A549 (cell line): ENCODE results near the gene MFN2. TPM values are rescaled to one million over a fixed set of nuclear protein-coding genes. Genes with fewer than 3 reads are reported as not detected.
"Not testable (repeated sequence)": the region's sequence is repeated elsewhere in the genome, so short reads cannot be mapped to it uniquely, and the experiment has no call there.

ENCODE experiments used
- ATAC-seq, 2 experiments: fragments of 200-7000 bp in 1 of 2; fragments of >200 bp in 1 of 2; cut with Nextera tagmentation in 1 of 2; cut with Tn5 transposase in 1 of 2; 3 replicates each; pipeline versions ENCODE4 v1.8.0 to v1.9.1; 2018 to 2020; ENCODE audit warnings: mild to moderate bottlenecking in 1 of 2, moderate library complexity in 1 of 2
- CTCF ChIA-PET: fragments of 300-600 bp; sonication (Branson Sonifier 250); formaldehyde crosslinking; extraction: SDS; loops from one replicate; lab custom pipeline; 2021; ENCODE audit warnings: antibody characterized with exemption, inconsistent platforms; lab: Yijun Ruan, JAX
- POLR2A ChIA-PET: fragments of 350-600 bp; formaldehyde crosslinking; extraction: SDS; loops from one replicate; lab custom pipeline; 2021; ENCODE audit warnings: antibody characterized with exemption, inconsistent platforms; lab: Yijun Ruan, JAX
- DNase-seq, 2 experiments: peaks; one replicate each; pipeline versions ENCODE4 v3.0.0 to v3.0.0-alpha.2; 2011 to 2016; ENCODE audit warnings: low read depth in 1 of 2, low spot score in 1 of 2
- FAIRE-seq: peaks from 2 replicates; lab custom pipeline; 2011; peaks lifted over from hg19 to GRCh38; lab: Jason Lieb, UNC
- H3K27ac ChIP-seq, 2 experiments: fragments of >200 bp; sonication (Bioruptor Twin); formaldehyde crosslinking; 3 replicates each; pipeline ENCODE4 v1.5.1; 2016 to 2017
- H3K4me1 ChIP-seq: fragments of >200 bp; sonication (Bioruptor Twin); formaldehyde crosslinking; 3 replicates; pipeline ENCODE4 v1.6.1; 2016
- H3K4me2 ChIP-seq: fragments of >200 bp; sonication (Bioruptor Twin); formaldehyde crosslinking; 3 replicates; pipeline ENCODE4 v1.6.1; 2016
- H3K4me3 ChIP-seq: fragments of >200 bp; sonication (Bioruptor Twin); formaldehyde crosslinking; 3 replicates; pipeline ENCODE4 v1.5.1; 2016
- H3K9me3 ChIP-seq: fragments of >200 bp; sonication (Bioruptor Twin); formaldehyde crosslinking; 3 replicates; pipeline ENCODE4 v1.6.1; 2016
- CHD4 ChIP-seq: fragments of 200-600 bp; sonication (generic); IDR thresholded peaks from 2 replicates; pipeline ENCODE4 v1.6.1; 2016; ENCODE audit warnings: antibody characterized with exemption, mild to moderate bottlenecking, borderline replicate concordance
- EHF ChIP-seq: fragments of 250-450 bp; sonication (Bioruptor Pico); IDR thresholded peaks from 2 replicates; pipeline ENCODE4 v1.5.0; 2020; ENCODE audit warnings: mild to moderate bottlenecking
- EHMT2 ChIP-seq: fragments of 200-600 bp; sonication (generic); IDR thresholded peaks from 2 replicates; pipeline ENCODE4 v1.6.1; 2016; ENCODE audit warnings: antibody characterized with exemption, low read depth, mild to moderate bottlenecking, moderate library complexity
- FOSB ChIP-seq: fragments of 250-450 bp; sonication (Bioruptor Pico); IDR thresholded peaks from 2 replicates; pipeline ENCODE4 v1.5.0; 2020; ENCODE audit warnings: mild to moderate bottlenecking, moderate library complexity
- FOXS1 ChIP-seq: fragments of 250-450 bp; sonication (Bioruptor Pico); IDR thresholded peaks from 2 replicates; pipeline ENCODE4 v1.5.0; 2020; ENCODE audit warnings: mild to moderate bottlenecking, moderate library complexity
- HES2 ChIP-seq: fragments of >200 bp; sonication (Bioruptor Twin); formaldehyde crosslinking; IDR thresholded peaks from 2 replicates; pipeline ENCODE4 v1.6.1; 2016
- HOXA7 ChIP-seq: fragments of 250-450 bp; sonication (Bioruptor Pico); IDR thresholded peaks from 2 replicates; pipeline ENCODE4 v1.5.0; 2020; ENCODE audit warnings: mild to moderate bottlenecking, moderate library complexity
- MAX ChIP-seq: IDR thresholded peaks from 2 replicates; pipeline ENCODE4 v1.6.1; 2012
- NFE2L2 ChIP-seq: fragments of 150-350 bp; conservative IDR thresholded peaks from 2 replicates; pipeline ENCODE4 v1.6.1; 2014; ENCODE audit warnings: low read length
- PBX3 ChIP-seq: IDR thresholded peaks from 2 replicates; pipeline ENCODE4 v1.6.1; 2012
- PHF8 ChIP-seq: fragments of 200-600 bp; sonication (generic); IDR thresholded peaks from 2 replicates; pipeline ENCODE4 v1.6.1; 2016; ENCODE audit warnings: low read depth, mild to moderate bottlenecking, antibody characterized with exemption, moderate library complexity, borderline replicate concordance
- POLR2A ChIP-seq: IDR thresholded peaks from 2 replicates; pipeline ENCODE4 v1.6.1; 2012; ENCODE audit warnings: mild to moderate bottlenecking, low read length
- RAD21 ChIP-seq, 2 experiments: fragments of >200 bp in 1 of 2; sonication (Bioruptor Twin) in 1 of 2; formaldehyde crosslinking in 1 of 2; IDR thresholded peaks in 1 of 2; conservative IDR thresholded peaks in 1 of 2; 2 replicates in 1 of 2; 3 replicates in 1 of 2; pipeline ENCODE4 v1.6.1; 2012 to 2018; ENCODE audit warnings: inconsistent platforms in 1 of 2
- RARB ChIP-seq: fragments of 250-450 bp; sonication (Bioruptor Pico); IDR thresholded peaks from 2 replicates; pipeline ENCODE4 v1.8.0; 2021; ENCODE audit warnings: mild to moderate bottlenecking, moderate library complexity
- RCOR1 ChIP-seq: fragments of 150-350 bp; IDR thresholded peaks from 2 replicates; pipeline ENCODE4 v1.6.1; 2014; ENCODE audit warnings: antibody characterized with exemption, low read length, low read depth
- RNF2 ChIP-seq: fragments of 200-600 bp; sonication (generic); IDR thresholded peaks from 2 replicates; pipeline ENCODE4 v1.6.1; 2016; ENCODE audit warnings: low read depth, mild to moderate bottlenecking, antibody characterized with exemption, moderate library complexity, borderline replicate concordance
- USF2 ChIP-seq: fragments of 450-650 bp; IDR thresholded peaks from 2 replicates; pipeline ENCODE4 v1.6.1; 2014; ENCODE audit warnings: antibody characterized with exemption
- ZC3H11A ChIP-seq: fragments of 450-650 bp; IDR thresholded peaks from 2 replicates; pipeline ENCODE4 v1.6.1; 2014; ENCODE audit warnings: antibody characterized with exemption, mild to moderate bottlenecking
- ZFP36 ChIP-seq: fragments of 450-650 bp; IDR thresholded peaks from 2 replicates; pipeline ENCODE4 v1.6.1; 2014; ENCODE audit warnings: borderline replicate concordance; ENCODE audit not compliant: partially characterized antibody
- ZNF302 ChIP-seq: fragments of 250-450 bp; sonication (Bioruptor Pico); IDR thresholded peaks from 2 replicates; pipeline ENCODE4 v1.9.0; 2021; ENCODE audit warnings: inconsistent platforms, mild to moderate bottlenecking, moderate library complexity
- WGBS: methylation state at CpG from one replicate; pipeline ENCODE4 v1.1.6; 2017; ENCODE audit errors: missing lambda C conversion rate; 5-methylcytosine and 5-hydroxymethylcytosine counted together
- polyA plus RNA-seq, 4 experiments: library from polyadenylated mRNA; depleted of rRNA in 3 of 4; stranded (reverse); fragments of >200 nt; fragmentation: RNase III in 1 of 4; extraction: RNeasy Plus Mini Kit Qiagen cat#74134 plus additional on column Dnase treatment in 1 of 4; gene quantifications; 2 replicates in 3 of 4; 3 replicates in 1 of 4; pipeline ENCODE4 v1.2.3, GENCODE V29; 2011 to 2017

MFN2 gene
- polyA plus RNA-seq, 2 of the 4 experiments (the other 2 are of a cell fraction): 34.7 to 36.8 TPM

- CTCF ChIA-PET: no interaction called here
- H3K4me1 ChIP-seq: peaks cover 5% of the 10 kb centered on the region; the same call in 1 of the 3 replicates
- no peak for TF ChIP-seq PHF8
- TF ChIP-seq NFE2L2: no peak
- TF ChIP-seq PBX3: no peak
- TF ChIP-seq FOXS1 (CRISPR knock-in tag): no peak
- no peak for TF ChIP-seq HES2
- no peak for TF ChIP-seq ZC3H11A
- no peak for TF ChIP-seq CHD4
- TF ChIP-seq EHF (CRISPR knock-in tag): no peak
- no peak for TF ChIP-seq USF2
- TF ChIP-seq RCOR1: no peak
- TF ChIP-seq MAX: no peak
- TF ChIP-seq RARB (CRISPR knock-in tag): no peak
- TF ChIP-seq RAD21 (conservative IDR thresholded peaks at IDR 0.05 in 1 of 2, IDR thresholded peaks at IDR 0.05 in 1 of 2): no peak
- TF ChIP-seq ZNF302 (CRISPR knock-in tag): no peak
- TF ChIP-seq EHMT2: no peak
- 81% methylated on average over 16 of the region's 17 CpGs for WGBS
- no peak overlapping the region for H3K4me2 ChIP-seq
- no peak overlapping the region for H3K27ac ChIP-seq
- ATAC-seq (no peak), FAIRE-seq (no peak), DNase-seq (no peak)
- POLR2A ChIA-PET: no interaction called here
- H3K9me3 ChIP-seq: no peaks in the 10 kb centered on the region
- no peak overlapping the region for H3K4me3 ChIP-seq
These were observed 58.3 kb downstream of the MFN2 start for GRCh38 chr1:12038356-12039163.

- DNase-seq (no peak), ATAC-seq (no peak), FAIRE-seq (no peak)
- H3K4me2 ChIP-seq: no peak overlapping the region
- ChIA-PET CTCF (interaction anchor here (3.3 kb wide), 1 partner anchor 11 kb away, joined by 12 read pairs; no protein-coding TSS in a partner anchor), POLR2A (no interaction called here)
- peaks cover 5% of the 10 kb centered on the region; the same call in 1 of the 3 replicates for H3K4me1 ChIP-seq
- TF ChIP-seq POLR2A: no peak
- TF ChIP-seq ZFP36: no peak
- TF ChIP-seq FOSB (CRISPR knock-in tag): no peak
- TF ChIP-seq RNF2: no peak
- no peak for TF ChIP-seq HOXA7 (CRISPR knock-in tag)
- no peaks in the 10 kb centered on the region for H3K9me3 ChIP-seq
- H3K4me3 ChIP-seq: no peak overlapping the region
- 25% methylated on average over 1 of the region's 2 CpGs for WGBS
- H3K27ac ChIP-seq: no peak overlapping the region
These were observed 58.9 kb downstream of the MFN2 start for GRCh38 chr1:12039164-12039525.

GRCh38 chr1:12039824-12040456, 59.7 kb downstream of the MFN2 start:
- H3K9me3 ChIP-seq, H3K4me2 ChIP-seq, H3K4me3 ChIP-seq, DNase-seq, ATAC-seq, H3K4me1 ChIP-seq, POLR2A ChIA-PET, FAIRE-seq, H3K27ac ChIP-seq: not testable (repeated sequence)
- CTCF ChIA-PET: interaction anchor here (0.8 to 3.3 kb wide), 2 partner anchors 9 to 11 kb away, joined by 4 to 12 read pairs; no protein-coding TSS in a partner anchor
- 76% methylated on average over 12 of the region's 13 CpGs for WGBS
